ENCODE results near the gene YJEFN3. TPM values are rescaled to one million over a fixed set of nuclear protein-coding genes. Genes with fewer than 3 reads are reported as not detected.

Gene YJEFN3
- total and polyA plus RNA-seq, 10 donors: 1.3 to 22.7 (median 3.9) TPM

DNA sequence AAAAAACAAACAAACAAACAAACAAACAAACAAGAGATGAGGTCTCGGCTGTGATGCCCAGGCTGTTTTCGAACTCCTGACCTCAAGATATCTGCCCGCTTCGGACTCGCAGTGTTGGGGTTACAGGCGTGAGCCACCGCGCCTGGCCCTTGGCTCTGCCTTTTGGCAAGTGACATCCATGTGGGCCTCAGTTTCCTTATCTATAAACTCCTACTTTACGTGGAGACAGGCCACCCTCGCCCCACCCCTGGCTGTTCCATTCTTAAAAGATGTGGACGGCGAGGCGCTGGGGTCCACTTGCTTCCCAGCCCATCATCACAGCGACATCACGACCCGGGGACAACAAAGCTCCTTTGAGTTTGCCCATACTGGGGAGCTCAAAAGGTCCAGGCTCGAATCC, 15.0 kb upstream of the YJEFN3 start:
- H3K4me3 ChIP-seq: peak overlapping the region in 2 of 8 donors; percentile 21 to 84
- intact Hi-C loops (cut with DNase I; ENCODE audit: low total_unique reads): no loop called here

DNA sequence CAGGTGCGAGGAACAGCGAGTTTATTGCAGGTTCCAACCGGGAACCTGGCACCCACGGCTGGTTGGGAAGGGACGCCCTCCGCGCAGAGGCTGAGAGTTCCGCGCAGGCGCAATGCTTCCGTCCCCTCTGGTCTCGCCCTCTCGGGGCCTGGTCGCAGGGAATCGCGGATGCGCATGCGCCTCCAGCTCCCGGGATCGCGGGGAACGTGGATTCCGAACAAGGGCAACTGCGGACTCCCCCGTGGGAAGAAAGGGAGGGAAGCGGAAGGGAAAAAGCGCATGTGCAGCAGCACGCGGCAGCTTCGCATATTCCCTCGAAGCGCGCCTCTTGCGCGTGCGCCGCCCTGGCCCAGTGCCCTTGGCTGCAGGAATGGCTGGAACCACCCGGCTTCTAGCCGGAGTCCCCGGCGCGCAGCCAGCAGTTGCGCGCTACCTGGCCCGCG, 14.5 kb upstream of the YJEFN3 start:
- Histone ChIP-seq H3K27me3 (replicated peaks in 1 of 7) (no peaks in the 10 kb centered on the region), H3K36me3 (peaks cover 0 to 4% (median 0%) of the 10 kb centered on the region in 6 donors), H3K9me3 (peaks cover 0 to 11% (median 0%) of the 10 kb centered on the region in 8 donors), H3K27ac (peak overlapping the region in 1 of 8 donors; percentile 21), H3K4me1 (peaks cover 15 to 48% (median 36%) of the 10 kb centered on the region in 6 donors), H3K4me3 (peak overlapping the region in 4 of 8 donors; percentile 3 to 84 (median 16))
- intact Hi-C loops (cut with DNase I; ENCODE audit: low total_unique reads): no loop called here
- WGBS, 5 donors: 28 to 58% (median 47%) methylated on average over 24 to 46 of the region's 46 CpGs
- TF ChIP-seq POLR2AphosphoS5 (IDR thresholded peaks at IDR 0.05) (peak in 2 of 3 donors; percentile 69 to 71), POLR2A (IDR thresholded peaks at IDR 0.05) (no peak)
- DNase-seq: peak; percentile 82

More for the DNA sequence above, 15.0 kb upstream of the YJEFN3 start:
- TF ChIP-seq POLR2A (IDR thresholded peaks at IDR 0.05) (no peak), POLR2AphosphoS5 (IDR thresholded peaks at IDR 0.05) (no peak)
- TF ChIP-seq, protein P1, sequence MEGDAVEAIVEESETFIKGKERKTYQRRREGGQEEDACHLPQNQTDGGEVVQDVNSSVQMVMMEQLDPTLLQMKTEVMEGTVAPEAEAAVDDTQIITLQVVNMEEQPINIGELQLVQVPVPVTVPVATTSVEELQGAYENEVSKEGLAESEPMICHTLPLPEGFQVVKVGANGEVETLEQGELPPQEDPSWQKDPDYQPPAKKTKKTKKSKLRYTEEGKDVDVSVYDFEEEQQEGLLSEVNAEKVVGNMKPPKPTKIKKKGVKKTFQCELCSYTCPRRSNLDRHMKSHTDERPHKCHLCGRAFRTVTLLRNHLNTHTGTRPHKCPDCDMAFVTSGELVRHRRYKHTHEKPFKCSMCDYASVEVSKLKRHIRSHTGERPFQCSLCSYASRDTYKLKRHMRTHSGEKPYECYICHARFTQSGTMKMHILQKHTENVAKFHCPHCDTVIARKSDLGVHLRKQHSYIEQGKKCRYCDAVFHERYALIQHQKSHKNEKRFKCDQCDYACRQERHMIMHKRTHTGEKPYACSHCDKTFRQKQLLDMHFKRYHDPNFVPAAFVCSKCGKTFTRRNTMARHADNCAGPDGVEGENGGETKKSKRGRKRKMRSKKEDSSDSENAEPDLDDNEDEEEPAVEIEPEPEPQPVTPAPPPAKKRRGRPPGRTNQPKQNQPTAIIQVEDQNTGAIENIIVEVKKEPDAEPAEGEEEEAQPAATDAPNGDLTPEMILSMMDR (IDR thresholded peaks at IDR 0.05 in 8 of 11, conservative IDR thresholded peaks at IDR 0.05 in 3 of 11): no peak
- WGBS, 5 donors: 84 to 92% (median 91%) methylated on average over 17 of the region's 17 CpGs
- Histone ChIP-seq H3K36me3 (no peaks in the 10 kb centered on the region), H3K4me1 (peaks cover 15 to 42% (median 33%) of the 10 kb centered on the region in 6 donors), H3K9me3 (peaks cover 0 to 11% (median 0%) of the 10 kb centered on the region in 8 donors), H3K27me3 (replicated peaks in 1 of 7) (no peaks in the 10 kb centered on the region), H3K27ac (peak overlapping the region in 1 of 8 donors; percentile 21)
- no peak for DNase-seq

DNA sequence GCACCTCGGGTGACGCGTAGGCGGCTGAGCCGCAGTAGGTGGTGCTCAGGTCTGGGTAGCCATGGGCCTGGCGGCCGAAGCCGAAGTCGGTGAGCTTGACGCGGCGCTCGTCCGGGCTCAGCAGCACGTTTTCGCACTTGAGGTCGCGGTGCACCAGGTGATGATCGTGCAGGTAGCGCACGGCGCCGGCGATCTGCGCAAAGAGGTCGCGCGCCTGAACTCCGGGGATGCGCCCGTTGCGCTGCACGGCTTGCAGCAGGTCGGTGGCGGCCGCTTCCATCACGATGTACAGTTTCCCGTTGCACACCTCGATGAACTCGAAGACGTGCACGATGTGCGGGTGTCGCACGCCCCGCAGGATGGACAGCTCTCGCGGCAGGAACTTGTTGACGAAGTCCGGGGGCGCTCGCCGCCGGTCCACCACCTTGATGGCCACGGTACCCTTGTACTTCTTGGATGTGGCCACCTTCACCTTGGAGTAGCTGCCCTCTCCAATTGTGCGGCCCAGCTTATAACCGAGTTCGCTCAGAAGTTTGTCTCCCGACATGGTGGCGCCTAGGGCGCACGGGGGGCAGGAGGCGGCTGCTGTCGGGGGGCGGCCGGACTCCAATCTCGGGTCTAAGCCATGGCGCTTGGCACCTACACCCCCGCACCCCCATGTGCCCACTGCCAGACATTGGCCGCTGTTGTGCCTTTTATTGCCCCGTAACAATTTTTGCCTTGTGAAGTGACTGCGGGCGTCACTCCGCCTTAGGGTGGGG, 13.7 kb upstream of the YJEFN3 start, which contains the start of gene TSSK6:
Gene TSSK6, minus strand, starts transcription at position 668 of the 761 bp plus-strand sequence. Its CDS starts 121 bp downstream, at position 547.
- Histone ChIP-seq H3K9me3 (peaks cover 0 to 11% (median 0%) of the 10 kb centered on the region in 8 donors), H3K27ac (peak within 1 kb of the TSS; percentile 63 to 94 (median 89)), H3K27me3 (replicated peaks in 1 of 7) (no peaks in the 10 kb centered on the region), H3K36me3 (peaks cover 0 to 12% (median 6%) of the 10 kb centered on the region in 6 donors), H3K4me1 (peaks cover 15 to 54% (median 40%) of the 10 kb centered on the region in 6 donors), H3K4me3 (peak within 1 kb of the TSS; percentile 63 to 88 (median 84))
- intact Hi-C loops (cut with DNase I; ENCODE audit: low total_unique reads): no loop called here
- 87 to 94% (median 89%) methylated on average over 55 to 74 of the region's 74 CpGs for WGBS, 5 donors
- peak; percentile 81 for DNase-seq
- TF ChIP-seq, protein P1 (IDR thresholded peaks at IDR 0.05 in 8 of 11, conservative IDR thresholded peaks at IDR 0.05 in 3 of 11): no peak
- TF ChIP-seq POLR2A (IDR thresholded peaks at IDR 0.05) (no peak), POLR2AphosphoS5 (IDR thresholded peaks at IDR 0.05) (no peak)

DNA sequence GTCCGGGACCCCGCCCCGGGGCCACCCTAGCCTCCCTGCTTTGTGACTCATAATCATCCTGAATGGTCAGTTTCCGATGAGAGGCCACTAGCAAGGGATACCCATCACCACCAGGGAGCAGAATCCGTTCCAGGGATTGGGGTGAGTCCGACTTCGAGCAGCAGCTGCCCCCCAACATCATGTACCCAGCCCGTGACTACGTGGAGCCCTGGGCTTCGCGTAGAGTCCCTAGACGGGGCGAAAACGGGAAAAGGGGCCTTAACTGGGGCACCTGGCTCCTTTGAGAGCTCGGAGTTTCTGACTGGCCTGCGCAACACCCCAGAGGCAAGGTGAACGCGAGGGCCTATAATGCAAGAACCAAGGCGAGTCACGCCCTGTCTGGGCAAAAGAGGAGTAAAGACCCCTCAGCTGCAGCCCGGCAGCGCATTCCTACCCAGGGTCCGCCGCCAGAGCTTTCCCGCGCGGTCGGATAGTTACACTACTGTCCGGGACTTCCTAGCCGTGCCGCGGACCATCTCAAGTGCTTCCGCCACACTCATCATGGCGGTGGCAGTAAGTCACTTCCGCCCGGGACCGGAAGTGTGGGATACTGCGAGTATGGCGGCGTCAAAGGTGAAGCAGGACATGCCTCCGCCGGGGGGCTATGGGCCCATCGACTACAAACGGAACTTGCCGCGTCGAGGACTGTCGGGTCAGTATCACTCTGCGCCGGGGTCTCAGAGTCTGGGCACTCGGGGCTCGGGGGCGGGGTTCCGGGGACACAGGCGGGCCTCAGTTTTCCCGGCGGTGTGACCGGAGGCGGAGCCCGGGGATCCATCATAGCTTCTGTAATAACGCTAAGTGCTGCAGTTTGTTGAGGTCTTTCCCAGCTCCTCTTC, 12.8 kb upstream of the YJEFN3 start, which contains the start of gene NDUFA13:
Gene NDUFA13, plus strand, starts transcription at position 584 of the 878 bp plus-strand sequence. Its CDS starts 14 bp downstream, at position 598.
- TF ChIP-seq, protein P1 (IDR thresholded peaks at IDR 0.05 in 8 of 11, conservative IDR thresholded peaks at IDR 0.05 in 3 of 11): peak in 2 of 11 experiments; percentile 1 to 10
- TF ChIP-seq POLR2A (IDR thresholded peaks at IDR 0.05) (peak in 1 of 3 donors; percentile 40), POLR2AphosphoS5 (IDR thresholded peaks at IDR 0.05) (peak; percentile 100)
- H3K9me3 ChIP-seq: peaks cover 0 to 11% (median 0%) of the 10 kb centered on the region in 8 donors
- H3K36me3 ChIP-seq: peaks cover 0 to 20% (median 9%) of the 10 kb centered on the region in 6 donors
- peak within 1 kb of the TSS; percentile 63 to 88 (median 84) for H3K4me3 ChIP-seq
- peaks cover 15 to 62% (median 46%) of the 10 kb centered on the region in 6 donors for H3K4me1 ChIP-seq
- H3K27me3 ChIP-seq (replicated peaks in 1 of 7): no peaks in the 10 kb centered on the region
- H3K27ac ChIP-seq: peak within 1 kb of the TSS; percentile 63 to 94 (median 89)
- intact Hi-C loops (cut with DNase I; ENCODE audit: low total_unique reads): no loop called here
- 6 to 17% (median 8%) methylated on average over 24 to 61 of the region's 61 CpGs for WGBS, 5 donors
- DNase-seq: peak; percentile 96
